ENCODE measurements around the gene FLAD1. TPM values are rescaled to one million over a fixed set of nuclear protein-coding genes. Genes with fewer than 3 reads are reported as not detected.

Gene FLAD1
- total RNA-seq, 1 donor from 2014 or later, result 28.7 TPM

DNA sequence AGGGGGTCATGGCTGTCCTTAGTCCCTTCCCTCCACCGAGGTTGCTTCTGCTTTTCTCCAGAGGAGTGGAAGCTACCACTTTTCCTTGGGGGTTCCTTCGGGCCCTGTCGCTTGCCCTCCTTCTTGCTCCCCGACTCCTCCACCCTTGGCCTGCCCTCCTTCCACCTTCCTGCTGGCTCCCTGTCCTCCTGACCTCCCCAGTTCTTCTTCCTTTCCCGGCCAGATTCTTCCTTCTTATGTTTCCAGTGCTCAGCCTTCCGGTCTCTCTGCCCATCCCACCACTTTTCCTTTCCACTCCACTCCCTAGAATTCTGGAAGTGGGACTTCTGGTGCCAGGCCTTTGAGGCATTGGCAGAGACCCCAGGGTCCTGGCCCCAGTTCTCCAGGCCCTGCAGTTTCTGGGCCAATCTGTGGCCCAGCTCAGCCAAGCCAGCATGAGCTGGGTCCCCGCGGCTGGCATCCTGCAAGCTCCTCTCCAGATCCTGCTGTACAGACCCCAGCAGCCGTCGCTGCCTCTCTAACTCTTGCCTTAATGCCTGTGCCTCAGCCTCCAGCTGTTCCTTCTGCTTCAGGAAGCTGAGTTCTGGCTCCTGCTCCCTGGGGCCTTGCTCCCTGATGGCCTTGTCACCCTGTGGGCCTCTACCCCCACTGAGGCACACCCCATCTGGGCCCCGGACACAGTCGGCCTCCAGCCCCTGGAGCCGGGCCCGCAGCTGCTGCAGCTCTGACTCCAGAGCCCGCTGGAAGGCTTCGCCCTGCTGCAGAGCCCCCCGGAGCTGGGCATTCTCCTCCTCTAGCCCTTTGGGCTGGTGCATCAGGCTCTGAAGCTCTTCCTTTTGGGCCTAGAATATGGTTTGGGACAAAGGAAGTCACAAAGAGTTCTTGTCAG lies 36.9 kb upstream of the FLAD1 start:
- H3K27ac Mint-ChIP-seq (ENCODE audit: unreplicated experiment), result no peak overlapping the region
- no peak for DNase-seq (ENCODE audit: low spot score)
- no peaks in the 10 kb centered on the region for H3K27me3 Mint-ChIP-seq (ENCODE audit: low read depth)
- TF ChIP-seq, protein P1, sequence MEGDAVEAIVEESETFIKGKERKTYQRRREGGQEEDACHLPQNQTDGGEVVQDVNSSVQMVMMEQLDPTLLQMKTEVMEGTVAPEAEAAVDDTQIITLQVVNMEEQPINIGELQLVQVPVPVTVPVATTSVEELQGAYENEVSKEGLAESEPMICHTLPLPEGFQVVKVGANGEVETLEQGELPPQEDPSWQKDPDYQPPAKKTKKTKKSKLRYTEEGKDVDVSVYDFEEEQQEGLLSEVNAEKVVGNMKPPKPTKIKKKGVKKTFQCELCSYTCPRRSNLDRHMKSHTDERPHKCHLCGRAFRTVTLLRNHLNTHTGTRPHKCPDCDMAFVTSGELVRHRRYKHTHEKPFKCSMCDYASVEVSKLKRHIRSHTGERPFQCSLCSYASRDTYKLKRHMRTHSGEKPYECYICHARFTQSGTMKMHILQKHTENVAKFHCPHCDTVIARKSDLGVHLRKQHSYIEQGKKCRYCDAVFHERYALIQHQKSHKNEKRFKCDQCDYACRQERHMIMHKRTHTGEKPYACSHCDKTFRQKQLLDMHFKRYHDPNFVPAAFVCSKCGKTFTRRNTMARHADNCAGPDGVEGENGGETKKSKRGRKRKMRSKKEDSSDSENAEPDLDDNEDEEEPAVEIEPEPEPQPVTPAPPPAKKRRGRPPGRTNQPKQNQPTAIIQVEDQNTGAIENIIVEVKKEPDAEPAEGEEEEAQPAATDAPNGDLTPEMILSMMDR (IDR thresholded peaks at IDR 0.05), result no peak
- H3K36me3 Mint-ChIP-seq (ENCODE audit: low read depth), result peaks cover 12% of the 10 kb centered on the region
- H3K9me3 Mint-ChIP-seq (ENCODE audit: low read depth), result no peaks in the 10 kb centered on the region
- no peak overlapping the region for H3K4me3 Mint-ChIP-seq (ENCODE audit: unreplicated experiment)
- H3K4me1 Mint-ChIP-seq (ENCODE audit: low read depth), result peaks cover 9% of the 10 kb centered on the region

DNA sequence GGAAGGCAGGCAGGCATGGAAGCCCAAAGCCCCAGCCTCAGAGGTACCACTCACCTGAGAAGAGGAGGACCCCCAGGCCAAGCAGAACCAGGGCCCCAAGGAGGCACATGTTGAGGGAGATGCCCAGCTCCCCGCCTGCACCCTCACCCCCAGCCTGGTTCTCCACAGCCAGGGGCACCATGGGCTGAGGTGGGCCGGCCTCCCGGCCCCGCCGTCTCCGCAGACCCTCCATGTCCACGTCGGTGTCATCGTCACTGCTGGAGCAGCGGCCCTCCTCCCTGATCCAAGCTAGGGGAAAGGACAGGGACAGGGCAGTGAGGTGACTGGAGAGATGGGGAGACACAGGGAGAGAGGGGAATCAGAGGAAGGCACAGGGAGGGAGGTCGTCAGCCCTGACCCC lies 35.1 kb upstream of the FLAD1 start:
- no peak overlapping the region for H3K4me3 Mint-ChIP-seq (ENCODE audit: unreplicated experiment)
- H3K4me1 Mint-ChIP-seq (ENCODE audit: low read depth), result peaks cover 17% of the 10 kb centered on the region
- peaks cover 12% of the 10 kb centered on the region for H3K36me3 Mint-ChIP-seq (ENCODE audit: low read depth)
- no peaks in the 10 kb centered on the region for H3K9me3 Mint-ChIP-seq (ENCODE audit: low read depth)
- no peak for DNase-seq (ENCODE audit: low spot score)
- TF ChIP-seq, protein P1 (IDR thresholded peaks at IDR 0.05), result no peak
- H3K27ac Mint-ChIP-seq (ENCODE audit: unreplicated experiment), result no peak overlapping the region
- H3K27me3 Mint-ChIP-seq (ENCODE audit: low read depth), result no peaks in the 10 kb centered on the region

DNA sequence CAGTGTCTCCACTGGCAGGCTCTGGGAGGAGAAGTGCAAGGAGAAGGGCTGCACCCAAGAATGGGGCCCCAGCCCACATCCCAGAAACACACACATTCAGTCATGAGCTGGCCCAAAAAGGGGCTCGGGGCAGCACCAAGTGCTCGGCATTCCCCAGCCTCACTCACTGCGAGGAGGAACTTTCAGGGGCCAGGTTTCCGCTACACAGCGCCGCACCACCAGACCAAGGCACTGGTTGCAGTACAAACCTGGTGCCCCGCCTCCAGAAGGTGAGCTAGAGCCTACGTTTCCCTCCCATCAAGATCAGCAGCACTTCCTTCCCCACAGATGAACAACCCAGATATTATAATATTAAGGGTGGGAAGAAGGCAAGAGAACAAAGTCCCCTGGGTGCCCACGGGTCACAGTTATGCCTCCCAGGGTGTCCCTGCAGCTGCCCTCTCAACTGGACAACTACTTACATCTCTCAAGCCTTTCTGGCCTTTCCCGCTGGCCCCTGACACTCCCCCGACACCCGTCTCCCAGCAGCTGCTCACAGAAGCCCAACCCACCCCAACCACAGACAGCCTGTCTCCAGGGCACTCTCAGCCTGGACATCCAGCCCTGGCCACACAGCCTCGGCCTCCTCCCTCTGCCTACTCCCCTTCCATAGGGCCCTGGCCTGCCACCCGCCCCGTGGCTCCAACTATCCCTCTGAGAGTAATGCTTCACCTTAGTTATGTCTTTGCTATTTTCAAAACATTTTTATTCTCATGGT lies 31.1 kb upstream of the FLAD1 start:
- Mint-ChIP-seq H3K27ac (ENCODE audit: unreplicated experiment) (no peak overlapping the region), H3K36me3 (ENCODE audit: low read depth) (peaks cover 9% of the 10 kb centered on the region), H3K4me1 (ENCODE audit: low read depth) (peaks cover 38% of the 10 kb centered on the region), H3K9me3 (ENCODE audit: low read depth) (no peaks in the 10 kb centered on the region), H3K4me3 (ENCODE audit: unreplicated experiment) (no peak overlapping the region), H3K27me3 (ENCODE audit: low read depth) (no peaks in the 10 kb centered on the region)
- DNase-seq (ENCODE audit: low spot score), result no peak
- TF ChIP-seq, protein P1 (IDR thresholded peaks at IDR 0.05), result no peak

DNA sequence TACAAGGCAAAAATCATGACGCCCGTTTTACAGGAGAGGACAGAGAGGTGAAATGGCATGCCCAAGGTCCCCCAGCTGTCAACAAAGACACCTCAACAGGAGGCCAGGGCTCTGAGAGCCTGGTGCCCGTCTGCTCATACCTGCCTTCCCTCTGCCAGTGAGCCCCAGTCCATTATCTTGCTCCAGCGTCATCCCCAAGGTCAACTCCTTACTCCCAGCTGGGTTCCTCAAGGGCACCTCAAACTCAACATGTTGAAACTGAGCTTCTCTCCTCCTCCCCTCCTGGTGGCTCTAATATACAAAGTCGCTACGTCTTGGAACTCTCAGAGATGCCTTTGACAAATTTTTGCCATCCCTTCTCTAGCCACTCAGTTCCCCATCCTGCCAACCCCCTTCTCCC lies 30.5 kb upstream of the FLAD1 start:
- Mint-ChIP-seq H3K9me3 (ENCODE audit: low read depth) (no peaks in the 10 kb centered on the region), H3K4me1 (ENCODE audit: low read depth) (peaks cover 44% of the 10 kb centered on the region), H3K36me3 (ENCODE audit: low read depth) (peaks cover 8% of the 10 kb centered on the region), H3K27me3 (ENCODE audit: low read depth) (no peaks in the 10 kb centered on the region), H3K4me3 (ENCODE audit: unreplicated experiment) (no peak overlapping the region), H3K27ac (ENCODE audit: unreplicated experiment) (no peak overlapping the region)
- DNase-seq (ENCODE audit: low spot score), result no peak
- TF ChIP-seq, protein P1 (IDR thresholded peaks at IDR 0.05), result no peak

DNA sequence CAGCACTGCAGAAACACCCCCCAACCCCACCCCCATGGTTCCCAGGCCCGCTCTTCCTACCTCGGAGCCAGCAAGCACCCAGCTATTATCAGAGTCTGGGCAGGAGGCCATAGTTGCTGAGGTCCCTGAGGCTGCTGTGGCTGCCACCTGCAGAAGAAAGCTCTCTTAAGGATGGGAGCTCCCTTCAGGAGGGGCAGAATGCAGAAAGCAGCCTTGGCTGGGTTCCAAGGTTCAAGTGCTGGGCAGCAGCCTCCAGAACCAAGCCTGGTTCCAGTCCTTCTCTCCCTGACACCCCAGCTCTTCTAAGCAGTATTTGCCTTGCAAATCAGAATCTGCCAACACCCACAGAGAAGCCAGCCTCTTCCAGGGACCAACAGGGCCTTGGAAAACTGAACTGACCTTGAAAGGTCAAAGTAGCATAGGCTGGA lies 29.5 kb upstream of the FLAD1 start:
- no peak overlapping the region for H3K27ac Mint-ChIP-seq (ENCODE audit: unreplicated experiment)
- H3K36me3 Mint-ChIP-seq (ENCODE audit: low read depth), result peaks cover 6% of the 10 kb centered on the region
- no peak for DNase-seq (ENCODE audit: low spot score)
- peaks cover 44% of the 10 kb centered on the region for H3K4me1 Mint-ChIP-seq (ENCODE audit: low read depth)
- H3K9me3 Mint-ChIP-seq (ENCODE audit: low read depth), result no peaks in the 10 kb centered on the region
- TF ChIP-seq, protein P1 (IDR thresholded peaks at IDR 0.05), result no peak
- H3K4me3 Mint-ChIP-seq (ENCODE audit: unreplicated experiment), result no peak overlapping the region
- H3K27me3 Mint-ChIP-seq (ENCODE audit: low read depth), result no peaks in the 10 kb centered on the region
